ENCODE data around the gene PTPN1. TPM values are rescaled to one million over a fixed set of nuclear protein-coding genes. Genes with fewer than 3 reads are reported as not detected.
"Not testable (repeated sequence)": the region's sequence is repeated elsewhere in the genome, so short reads cannot be mapped to it uniquely, and the experiment has no call there.

The PTPN1 gene
- total RNA-seq, 1 donor: 28.8 TPM

GRCh38 chr20:50551288-50551687 is 41.1 kb downstream of the PTPN1 start:
- no peak for DNase-seq (ENCODE audit: low read depth in 2 of 3, low spot score in 2 of 3)

DNA sequence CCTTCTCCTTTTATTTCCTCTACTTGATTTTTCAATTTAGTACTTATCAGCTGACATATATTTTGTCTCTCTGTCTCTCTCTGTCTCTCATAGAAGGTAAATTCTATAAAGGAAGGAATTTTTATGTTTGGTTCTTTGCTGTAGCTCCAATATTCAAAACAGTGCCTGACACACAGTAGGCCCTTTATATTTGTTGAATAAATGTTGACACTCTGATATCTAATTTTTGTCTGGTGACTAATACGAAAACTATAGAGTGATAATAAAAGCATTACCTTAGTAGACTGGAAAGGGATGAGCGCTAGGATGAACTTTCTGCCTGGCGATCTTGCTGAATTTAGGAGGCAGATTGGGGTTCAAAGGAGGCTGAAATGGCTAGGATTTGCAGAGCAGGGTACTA is 42.8 kb downstream of the PTPN1 start:
- DNase-seq (ENCODE audit: low read depth in 2 of 3, low spot score in 2 of 3): no peak

- no peak for DNase-seq (ENCODE audit: low read depth in 2 of 3, low spot score in 2 of 3)
Measured at GRCh38 chr20:50554694-50555579, 44.8 kb downstream of the PTPN1 start.

- no peak for DNase-seq (ENCODE audit: low read depth in 2 of 3, low spot score in 2 of 3)
Measured at GRCh38 chr20:50555662-50556061, 45.5 kb downstream of the PTPN1 start.

GRCh38 chr20:50557549-50558134 is 47.5 kb downstream of the PTPN1 start:
- no peak for DNase-seq (ENCODE audit: low read depth in 2 of 3, low spot score in 2 of 3)

DNA sequence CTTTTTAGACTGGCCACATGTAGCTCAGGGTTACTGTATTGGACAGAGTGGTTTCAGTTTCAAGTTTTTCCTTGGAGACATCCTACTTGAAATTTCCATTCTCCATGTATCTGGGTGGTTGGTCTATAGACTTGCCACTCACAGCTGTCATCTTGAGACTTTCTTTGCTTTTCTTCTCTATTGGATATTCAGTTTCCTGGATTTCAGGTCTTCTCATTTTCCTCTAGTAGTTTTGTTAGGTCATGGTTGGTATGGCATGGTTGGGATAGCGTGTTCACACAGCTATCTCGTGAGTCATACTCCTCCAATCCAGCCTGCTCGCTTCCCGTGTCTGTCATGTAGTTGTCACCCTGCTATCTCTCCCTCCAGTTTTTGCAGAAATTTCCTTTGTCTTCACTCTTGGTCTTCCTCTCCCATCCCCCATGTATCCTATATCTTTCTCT is 48.3 kb downstream of the PTPN1 start:
- DNase-seq (ENCODE audit: low read depth in 2 of 3, low spot score in 2 of 3): no peak

DNA sequence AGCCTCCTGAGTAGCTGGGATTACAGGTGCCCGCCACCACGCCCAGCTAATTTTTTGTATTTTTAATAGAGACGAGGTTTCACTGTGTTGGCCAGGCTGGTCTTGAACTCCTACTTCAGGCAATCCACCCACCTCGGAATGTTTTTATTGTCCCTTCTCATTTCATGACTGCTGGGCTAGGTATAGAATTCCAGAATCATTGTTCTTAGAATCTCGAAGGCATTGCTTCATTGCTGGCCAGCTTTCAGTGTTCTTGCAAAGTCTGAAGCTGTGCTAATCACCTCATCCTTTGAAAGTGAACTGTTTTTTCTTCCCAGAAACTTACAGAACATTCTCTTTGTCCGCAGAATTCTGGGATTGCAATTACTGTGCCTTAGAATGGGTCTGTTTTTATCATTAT is 49.0 kb downstream of the PTPN1 start:
- no peak for DNase-seq (ENCODE audit: low read depth in 2 of 3, low spot score in 2 of 3)

- no peak for DNase-seq (ENCODE audit: low read depth in 2 of 3, low spot score in 2 of 3)
Measured at GRCh38 chr20:50559856-50560638, 49.9 kb downstream of the PTPN1 start.

DNA sequence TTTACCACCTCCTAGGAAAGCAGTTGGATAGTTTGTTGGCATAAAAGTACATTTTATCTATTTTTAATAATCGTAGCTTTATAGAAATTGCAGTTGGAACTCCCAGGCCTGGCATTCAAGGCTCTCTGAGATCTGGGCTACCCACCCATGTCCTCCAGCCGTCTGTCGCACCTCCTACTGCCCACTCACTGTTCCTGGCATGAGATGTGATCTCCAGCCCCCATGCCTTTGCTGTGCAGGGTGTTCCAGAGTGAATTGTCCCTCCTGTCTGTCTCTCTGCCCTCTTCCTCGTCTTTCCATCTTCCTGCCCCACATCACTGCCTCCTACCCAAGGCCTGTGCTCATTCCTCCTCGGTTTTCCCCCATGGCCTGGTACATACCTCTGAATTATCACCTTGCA is 50.7 kb downstream of the PTPN1 start:
- DNase-seq (ENCODE audit: low read depth in 2 of 3, low spot score in 2 of 3): no peak

- DNase-seq (ENCODE audit: low read depth in 2 of 3, low spot score in 2 of 3): no peak
Measured at GRCh38 chr20:50561379-50562078, 51.3 kb downstream of the PTPN1 start.

GRCh38 chr20:50562262-50562701 is 52.1 kb downstream of the PTPN1 start:
- DNase-seq (ENCODE audit: low read depth in 2 of 3, low spot score in 2 of 3): no peak

DNA sequence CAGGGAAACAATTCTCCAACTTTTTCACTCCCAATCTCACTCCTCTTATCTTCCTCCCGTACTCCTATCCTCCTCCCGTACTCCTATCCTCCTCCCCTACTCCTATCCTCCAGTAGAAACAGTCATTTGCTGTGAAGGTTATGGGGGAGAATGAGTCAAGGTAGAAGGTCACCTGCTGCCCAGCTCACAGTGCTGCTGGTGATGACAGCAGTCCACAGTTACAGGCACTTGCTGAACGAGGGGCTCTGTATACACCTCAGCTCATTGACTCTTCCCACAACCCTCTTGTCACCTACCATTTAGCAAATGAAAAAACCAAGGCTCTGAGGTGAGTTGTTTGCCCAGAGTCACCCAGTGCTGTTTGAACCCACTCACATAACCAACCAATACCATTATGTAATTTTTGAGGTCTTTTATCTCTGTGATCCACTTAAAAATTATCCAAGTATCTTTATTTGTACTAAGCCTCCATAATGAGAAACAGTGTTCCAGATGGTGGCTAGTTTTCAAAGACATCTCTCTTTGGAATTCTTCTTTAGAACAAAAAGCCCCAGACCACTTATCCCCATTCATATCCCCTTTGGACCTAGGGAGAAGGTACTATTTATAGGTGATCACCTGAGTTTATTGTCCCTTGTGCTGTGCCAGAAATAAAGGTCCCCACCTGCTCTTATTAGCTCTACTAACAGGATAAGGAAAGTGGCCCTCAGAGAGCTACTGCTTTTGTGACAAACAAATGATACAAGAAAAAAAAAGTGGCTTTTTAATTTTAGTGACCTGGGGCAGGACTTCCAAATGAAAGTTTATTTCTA is 53.2 kb downstream of the PTPN1 start:
- no peak for DNase-seq (ENCODE audit: low read depth in 2 of 3, low spot score in 2 of 3)

- no peak for DNase-seq (ENCODE audit: low read depth in 2 of 3, low spot score in 2 of 3)
Measured at GRCh38 chr20:50565383-50565782, 55.2 kb downstream of the PTPN1 start.

GRCh38 chr20:50565871-50566270 is 55.7 kb downstream of the PTPN1 start:
- no peak for DNase-seq (ENCODE audit: low read depth in 2 of 3, low spot score in 2 of 3)

DNA sequence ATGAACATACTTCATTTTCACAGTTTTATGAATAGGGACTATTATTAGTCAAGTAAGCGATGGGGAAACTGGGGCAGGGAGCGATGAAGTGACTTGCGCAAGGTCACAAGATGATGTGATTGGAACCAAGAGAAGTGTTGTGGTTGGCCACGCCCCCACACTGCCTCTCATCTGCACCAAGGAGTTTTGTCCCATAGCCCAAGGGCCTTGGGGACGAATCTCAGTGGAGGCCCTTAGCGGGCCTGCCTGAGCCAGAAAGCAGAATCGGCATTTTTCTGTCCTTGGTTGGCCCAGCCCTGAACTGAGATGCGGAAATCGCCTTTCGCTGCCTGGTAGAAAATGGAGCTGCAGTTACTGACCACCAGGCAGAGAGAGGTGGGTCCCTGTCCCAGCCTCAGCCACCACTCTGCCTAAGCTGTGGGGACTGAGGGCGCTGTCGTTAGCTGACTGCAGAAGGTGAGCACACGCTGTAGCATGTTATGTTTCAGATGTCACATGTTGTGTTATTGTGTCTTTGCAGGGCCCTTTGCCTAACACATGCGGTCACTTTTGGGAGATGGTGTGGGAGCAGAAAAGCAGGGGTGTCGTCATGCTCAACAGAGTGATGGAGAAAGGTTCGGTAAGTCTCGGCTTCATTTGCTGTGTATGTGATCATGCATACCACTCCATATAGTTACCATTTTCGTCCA is 57.8 kb downstream of the PTPN1 start:
- no peak for DNase-seq (ENCODE audit: low read depth in 2 of 3, low spot score in 2 of 3)

DNA sequence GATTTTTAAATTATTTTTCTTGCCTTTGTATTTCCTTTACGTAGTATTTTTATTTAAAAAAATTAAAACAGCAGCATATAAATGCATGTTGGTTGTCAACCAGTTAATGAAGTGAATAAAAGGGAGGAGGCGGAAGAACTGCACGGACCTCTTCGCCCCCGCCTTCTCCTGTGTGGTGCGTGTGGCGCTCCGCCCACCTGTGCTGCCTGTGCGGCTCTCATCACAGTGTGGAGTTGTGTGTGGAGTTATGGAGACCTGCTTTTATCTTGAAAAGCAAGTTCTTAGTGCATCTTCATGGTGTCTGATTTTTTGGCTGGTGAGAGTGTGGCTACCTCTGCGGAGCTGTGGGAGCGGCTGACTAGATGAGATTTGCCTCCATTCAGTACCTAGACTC is 58.4 kb downstream of the PTPN1 start:
- no peak for DNase-seq (ENCODE audit: low read depth in 2 of 3, low spot score in 2 of 3)

- DNase-seq (ENCODE audit: low read depth in 2 of 3, low spot score in 2 of 3): not testable (repeated sequence)
Measured at GRCh38 chr20:50569487-50569863, 59.3 kb downstream of the PTPN1 start.

DNA sequence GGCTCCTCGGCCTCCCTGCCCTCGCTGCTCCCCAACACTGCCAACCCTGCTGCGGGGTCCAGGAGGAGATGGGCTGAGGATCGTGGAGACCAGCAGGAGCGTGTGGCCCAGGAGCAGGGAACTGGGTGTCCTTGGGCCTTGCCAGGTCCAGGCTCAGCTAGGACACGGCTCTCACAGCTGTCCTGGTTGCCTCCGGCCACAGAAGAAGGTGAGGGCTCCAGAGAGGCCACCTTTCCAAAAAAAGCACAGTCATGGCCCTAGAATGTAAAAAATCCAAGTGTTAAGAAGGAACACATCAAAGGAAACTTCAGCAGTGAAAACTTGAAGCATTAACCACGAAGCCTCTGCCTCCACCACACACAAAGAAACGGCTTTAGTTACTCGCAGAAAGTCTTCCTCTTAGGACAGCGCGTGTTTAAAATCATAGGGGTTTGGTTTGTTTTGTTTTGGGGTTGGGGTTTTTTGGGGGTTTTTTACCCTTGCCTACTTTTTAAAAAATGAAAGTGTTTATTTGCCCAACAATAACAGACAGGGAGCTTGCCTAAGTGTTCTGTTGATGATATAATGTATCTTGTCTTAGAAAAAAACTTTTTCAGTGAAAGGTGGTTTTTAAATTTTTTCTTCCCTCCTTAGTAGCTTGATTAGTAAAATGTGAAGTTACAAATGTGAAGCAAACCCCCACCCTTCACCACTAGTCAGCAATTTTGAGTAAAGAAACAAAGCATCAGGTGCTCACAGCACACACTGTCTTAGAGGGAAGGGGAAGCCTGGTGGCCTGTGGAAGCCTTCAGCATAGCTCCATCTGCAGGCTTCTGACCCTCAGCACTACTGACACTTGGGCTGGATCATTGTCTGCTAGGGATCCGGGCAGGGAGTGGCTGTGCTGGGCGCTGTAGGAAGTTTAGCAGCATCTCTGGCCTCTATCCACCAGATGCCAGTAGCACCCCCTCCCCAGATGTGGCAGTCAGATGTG is 60.0 kb downstream of the PTPN1 start:
- peak in 2 of 3 donors; percentile 71 to 87 for DNase-seq (ENCODE audit: low read depth in 2 of 3, low spot score in 2 of 3)
